Urinary bladder (tissue), 4 donors: Measurements from ENCODE around the gene PGAM2. TPM values are rescaled to one million over a fixed set of nuclear protein-coding genes. Genes with fewer than 3 reads are reported as not detected.

ENCODE experiments used
- DNase-seq: peaks from one replicate; pipeline ENCODE4 v3.0.0-alpha.2; 2015; ENCODE audit errors: extremely low spot score
- H3K27ac ChIP-seq: one replicate; pipeline ENCODE4 v1.5.1; 2013; ENCODE audit warnings: low read depth, mild to moderate bottlenecking, moderate library complexity
- H3K36me3 ChIP-seq: one replicate; pipeline ENCODE4 v1.6.1; 2013; ENCODE audit warnings: mild to moderate bottlenecking, moderate library complexity; ENCODE audit not compliant: insufficient read depth
- H3K4me1 ChIP-seq: one replicate; pipeline ENCODE4 v1.6.1; 2013; ENCODE audit warnings: mild to moderate bottlenecking, moderate library complexity; ENCODE audit not compliant: insufficient read depth
- H3K4me3 ChIP-seq: one replicate; pipeline ENCODE4 v1.5.1; 2013; ENCODE audit warnings: low read depth, low read length
- WGBS: extraction: QIAGEN DNeasy Blood & Tissue Kit; methylation state at CpG from one replicate; pipeline ENCODE4 v1.1.7; 2013; 5-methylcytosine and 5-hydroxymethylcytosine counted together
- polyA plus RNA-seq: library from polyadenylated mRNA; stranded (reverse); fragments of 200-250 nt; gene quantifications from one replicate; pipeline ENCODE4 v1.2.3, GENCODE V29; 2013
- total RNA-seq: library from RNA; depleted of rRNA; stranded (reverse); fragments of >200 nt; gene quantifications from one replicate; pipeline ENCODE4 v1.2.3, GENCODE V29; 2014
- donor health status: healthy with polysubstance abuse.
- donor health status: healthy.

PGAM2 gene
- total and polyA plus RNA-seq, 2 donors = 0.71 to 3.1 TPM

DNA sequence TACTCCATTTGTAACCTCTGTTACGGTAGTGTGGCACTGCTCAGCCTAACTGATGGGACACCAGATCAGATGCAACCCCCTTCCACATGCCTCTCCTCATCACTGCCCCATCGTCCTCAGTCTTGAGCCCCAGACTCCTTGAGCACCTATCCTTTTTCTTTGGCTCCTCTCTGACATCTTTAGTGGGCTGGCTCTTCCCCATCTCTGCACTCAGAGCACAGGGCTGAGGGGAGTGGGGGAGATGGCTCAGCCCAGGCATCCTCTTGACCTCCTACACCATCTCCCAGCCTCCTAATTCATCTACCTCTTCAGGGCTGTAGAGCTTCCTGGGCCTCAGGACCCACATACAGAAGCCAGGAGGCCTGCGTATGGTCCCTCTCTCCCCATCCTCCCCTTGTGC lies 18.4 kb upstream of the PGAM2 start:
- WGBS = 93% methylated on average over 3 of the region's 3 CpGs
- H3K36me3 ChIP-seq = peaks cover 3% of the 10 kb centered on the region
- no peak overlapping the region for H3K27ac ChIP-seq
- H3K4me3 ChIP-seq = no peak overlapping the region
- no peaks in the 10 kb centered on the region for H3K4me1 ChIP-seq
- DNase-seq = no peak

DNA sequence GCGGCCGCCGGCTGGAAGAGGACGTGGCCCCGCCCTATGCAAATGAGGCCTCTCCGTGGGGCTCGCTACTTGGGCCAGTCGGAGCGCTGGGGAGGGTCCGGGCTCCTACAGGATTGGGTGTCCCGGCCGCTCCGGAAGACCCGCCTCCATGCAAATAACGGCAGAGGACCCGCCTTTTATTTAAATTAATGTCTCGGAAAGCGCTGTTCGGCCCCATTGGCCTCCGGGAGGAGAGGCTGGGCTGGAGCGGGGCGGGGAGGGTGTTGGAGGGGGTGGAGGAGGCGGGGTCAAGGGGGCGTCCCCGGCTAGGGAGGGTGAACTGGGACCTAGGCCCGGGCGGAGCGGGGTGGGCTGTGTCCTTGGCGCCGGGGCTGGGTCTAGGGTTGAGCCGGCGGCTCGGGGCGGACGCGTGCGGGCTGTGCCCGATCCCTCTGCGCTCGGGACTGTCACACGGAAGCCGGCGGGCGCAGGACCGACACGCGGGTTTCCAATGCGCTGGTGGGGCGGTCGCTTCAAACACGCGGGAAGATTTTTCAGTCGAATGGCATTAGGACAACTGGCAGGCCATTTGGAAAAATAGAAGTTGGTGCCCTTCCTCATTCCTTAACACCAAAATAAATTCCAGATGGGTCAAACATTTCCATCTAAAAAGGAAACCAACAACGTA lies 17.3 kb upstream of the PGAM2 start:
- peaks cover 3% of the 10 kb centered on the region for H3K36me3 ChIP-seq
- H3K4me1 ChIP-seq = no peaks in the 10 kb centered on the region
- H3K27ac ChIP-seq = peak overlapping the region; percentile 78
- peak; percentile 96 for DNase-seq
- peak overlapping the region; percentile 84 for H3K4me3 ChIP-seq
- under 1% methylated on average over 54 of the region's 54 CpGs for WGBS

DNA sequence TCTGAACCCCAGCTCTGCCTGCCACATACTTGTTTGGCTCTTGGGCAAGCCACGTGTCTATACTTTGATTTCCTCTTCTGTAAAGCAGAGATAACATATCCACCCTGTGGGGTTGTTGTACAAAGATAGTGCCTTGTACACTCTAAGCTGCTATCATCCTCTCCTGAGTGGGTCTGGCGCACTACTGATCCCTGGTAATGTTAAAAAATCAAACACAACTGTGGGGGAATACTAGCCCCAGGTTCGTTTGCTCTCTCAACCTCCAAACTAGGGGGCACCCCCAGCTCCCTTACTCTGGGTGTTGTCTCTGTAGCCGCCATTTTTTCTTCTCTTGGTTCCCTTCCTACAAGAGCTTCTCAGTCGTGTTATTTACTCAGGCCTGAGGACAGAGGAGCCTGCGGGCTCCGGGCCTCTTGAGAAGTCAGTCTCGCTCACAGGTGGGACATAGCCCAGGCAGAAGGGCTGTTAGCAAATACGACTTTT lies 15.9 kb upstream of the PGAM2 start:
- H3K4me1 ChIP-seq = no peaks in the 10 kb centered on the region
- WGBS = 63% methylated on average over 9 of the region's 9 CpGs
- no peak overlapping the region for H3K4me3 ChIP-seq

DNA sequence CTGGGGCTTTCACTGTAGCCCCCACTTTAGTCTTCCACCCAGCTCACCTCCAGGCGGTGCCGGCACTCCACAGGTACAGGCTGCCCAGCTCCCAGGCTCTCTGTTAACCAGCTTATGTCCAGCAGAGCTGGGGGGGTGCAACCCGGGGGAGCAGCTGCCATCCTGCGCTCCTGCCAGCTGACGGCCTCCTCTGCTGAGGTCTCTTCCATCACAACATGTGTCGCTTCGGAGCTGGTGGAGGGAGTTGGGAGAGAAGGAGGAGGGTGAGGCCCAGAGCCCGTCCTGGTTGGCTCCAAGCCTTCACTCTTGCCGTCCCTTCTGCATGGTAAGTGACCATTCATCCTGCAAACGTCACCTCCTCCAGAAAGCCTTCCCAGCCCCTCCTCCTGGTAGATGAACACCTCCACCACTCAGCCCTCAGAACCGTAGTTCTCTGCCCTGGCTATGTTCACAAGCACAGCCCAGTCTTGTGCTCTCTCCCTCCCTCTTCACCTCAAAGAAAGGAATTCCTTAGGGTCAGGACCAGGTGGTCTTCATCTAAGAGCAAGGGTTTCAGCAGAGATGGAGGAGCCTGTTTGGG lies 15.4 kb upstream of the PGAM2 start:
- H3K4me3 ChIP-seq = no peak overlapping the region
- H3K36me3 ChIP-seq = peaks cover 3% of the 10 kb centered on the region
- no peak for DNase-seq
- no peaks in the 10 kb centered on the region for H3K4me1 ChIP-seq
- no peak overlapping the region for H3K27ac ChIP-seq
- WGBS = 83% methylated on average over 11 of the region's 11 CpGs

More for the DNA sequence above, 15.9 kb upstream of the PGAM2 start:
- Histone ChIP-seq H3K36me3 (peaks cover 3% of the 10 kb centered on the region), H3K27ac (no peak overlapping the region)
- DNase-seq = no peak

DNA sequence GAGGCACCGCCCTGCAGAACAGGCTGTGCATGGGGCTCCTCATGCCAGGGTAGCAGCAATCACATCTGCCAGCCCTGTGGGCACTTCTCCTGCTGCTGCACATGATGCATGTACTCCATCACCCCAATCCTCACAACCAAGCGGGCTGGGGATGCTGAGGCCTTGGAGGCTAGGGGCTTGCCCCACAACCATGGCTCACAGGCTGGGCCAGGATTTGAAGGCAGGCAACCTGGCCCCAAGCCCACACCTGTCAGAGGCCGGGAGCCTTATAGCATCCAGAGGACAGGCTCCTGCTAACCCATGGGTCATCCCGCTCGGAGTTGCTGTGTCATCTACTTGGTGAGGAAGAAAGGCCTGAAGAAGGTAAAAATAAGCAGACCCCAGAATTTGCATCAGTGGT lies 14.8 kb upstream of the PGAM2 start:
- 90% methylated on average over 5 of the region's 5 CpGs for WGBS
- Histone ChIP-seq H3K27ac (no peak overlapping the region), H3K4me1 (no peaks in the 10 kb centered on the region), H3K4me3 (no peak overlapping the region), H3K36me3 (peaks cover 3% of the 10 kb centered on the region)
- DNase-seq = no peak

DNA sequence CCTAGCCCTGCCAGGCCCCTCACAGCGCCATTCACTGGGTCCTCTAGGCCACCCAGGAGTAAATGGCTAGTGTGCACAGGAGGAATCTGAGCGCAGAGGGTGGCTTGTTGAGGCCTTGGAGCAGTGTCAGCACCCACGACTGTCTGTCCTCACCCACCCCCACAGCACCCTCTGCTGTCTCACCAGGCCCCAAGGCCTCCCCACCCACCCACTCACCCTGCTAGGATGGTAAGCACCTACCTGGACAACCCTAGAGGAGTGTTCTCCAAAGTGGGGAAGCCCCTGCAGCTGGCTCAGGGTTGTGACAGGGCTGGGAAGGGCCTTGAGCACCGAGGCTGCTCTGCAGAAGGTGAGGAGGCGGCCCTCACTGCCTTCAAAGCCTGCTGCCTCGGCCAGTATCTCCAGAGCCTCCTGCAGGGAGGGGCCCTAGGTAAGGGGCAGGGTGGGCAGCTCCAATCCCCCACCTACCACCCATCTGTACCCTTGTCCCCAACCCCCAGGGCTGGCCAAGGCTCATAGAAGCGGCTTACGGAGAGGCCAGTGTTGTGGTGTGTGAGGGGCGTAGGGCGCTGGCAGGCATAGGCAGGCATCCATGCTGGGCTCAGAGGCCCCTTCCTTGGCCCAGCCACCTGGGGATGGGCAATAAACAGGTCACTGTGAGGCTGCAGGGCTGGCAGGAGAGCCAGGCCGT lies 14.1 kb upstream of the PGAM2 start:
- Histone ChIP-seq H3K4me3 (no peak overlapping the region), H3K27ac (no peak overlapping the region), H3K4me1 (no peaks in the 10 kb centered on the region), H3K36me3 (peaks cover 3% of the 10 kb centered on the region)
- WGBS = 85% methylated on average over 11 of the region's 11 CpGs
- no peak for DNase-seq

DNA sequence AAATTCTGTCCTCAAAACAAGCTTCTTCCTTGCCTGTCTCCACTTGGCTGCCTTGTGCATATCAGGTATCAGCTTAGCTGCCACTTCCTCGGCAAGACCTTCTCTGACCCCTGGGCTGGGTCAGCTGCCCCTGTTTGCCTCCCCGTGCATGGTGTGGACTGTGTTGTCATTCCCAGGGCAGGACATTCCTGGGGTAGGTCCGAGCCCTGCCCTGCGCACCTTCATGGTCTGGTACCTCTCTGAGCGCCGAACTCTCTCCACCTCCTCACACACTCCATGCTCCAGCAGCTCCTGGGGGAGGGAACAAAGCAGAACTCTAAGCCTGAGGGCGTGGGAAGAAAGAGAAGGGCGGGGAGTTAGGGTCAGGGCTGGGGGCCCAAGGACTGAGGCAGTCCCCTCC lies 13.2 kb upstream of the PGAM2 start:
- Histone ChIP-seq H3K36me3 (peaks cover 3% of the 10 kb centered on the region), H3K27ac (no peak overlapping the region), H3K4me3 (no peak overlapping the region), H3K4me1 (no peaks in the 10 kb centered on the region)
- DNase-seq = no peak
- 82% methylated on average over 8 of the region's 8 CpGs for WGBS

DNA sequence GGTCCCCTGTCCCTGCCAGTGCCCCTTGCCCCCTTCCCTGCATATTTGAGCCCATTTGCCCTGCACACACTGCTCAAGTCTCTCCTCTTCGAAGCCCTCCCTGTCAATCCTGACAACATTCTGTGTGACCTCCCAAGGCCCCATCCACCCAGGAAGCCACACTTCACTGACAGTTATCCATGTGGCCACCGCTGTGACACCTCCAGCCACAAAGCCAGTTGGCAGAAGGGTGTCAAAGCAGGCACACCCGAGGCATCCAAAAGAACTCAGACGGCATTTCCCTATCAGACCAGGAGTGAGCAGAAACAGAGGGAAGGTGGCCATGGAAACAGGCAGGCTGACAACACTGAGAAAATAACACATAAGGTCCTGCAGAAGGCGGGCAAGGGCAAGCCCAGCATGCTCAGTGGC lies 12.3 kb upstream of the PGAM2 start:
- no peak overlapping the region for H3K27ac ChIP-seq
- 72% methylated on average over 5 of the region's 5 CpGs for WGBS

DNA sequence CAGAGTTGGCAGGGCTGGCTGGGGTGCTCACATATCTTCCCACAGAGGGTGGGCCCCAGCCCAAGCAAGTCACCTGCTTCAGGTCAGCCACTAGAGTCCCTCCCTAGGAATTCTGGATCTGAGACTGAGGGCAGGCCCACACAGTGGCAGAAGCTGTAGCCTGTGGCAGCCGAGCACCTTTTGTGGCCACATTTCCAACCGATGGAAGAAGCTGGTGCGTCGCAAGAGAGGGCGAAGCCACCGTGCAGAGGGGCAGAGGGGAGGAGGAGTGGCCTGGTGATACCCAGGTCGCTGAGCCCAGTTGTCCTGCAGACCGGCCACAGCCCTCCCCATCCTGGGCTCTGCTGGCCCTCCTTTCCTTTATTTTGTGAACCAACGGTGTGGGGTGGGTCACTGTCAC lies 11.7 kb upstream of the PGAM2 start:
- 88% methylated on average over 9 of the region's 9 CpGs for WGBS
- no peak overlapping the region for H3K4me3 ChIP-seq
- no peaks in the 10 kb centered on the region for H3K4me1 ChIP-seq
- no peak overlapping the region for H3K27ac ChIP-seq
- peaks cover 3% of the 10 kb centered on the region for H3K36me3 ChIP-seq
- DNase-seq = no peak

More for the DNA sequence above, 12.3 kb upstream of the PGAM2 start:
- no peak for DNase-seq
- Histone ChIP-seq H3K4me3 (no peak overlapping the region), H3K4me1 (no peaks in the 10 kb centered on the region), H3K36me3 (peaks cover 3% of the 10 kb centered on the region)

DNA sequence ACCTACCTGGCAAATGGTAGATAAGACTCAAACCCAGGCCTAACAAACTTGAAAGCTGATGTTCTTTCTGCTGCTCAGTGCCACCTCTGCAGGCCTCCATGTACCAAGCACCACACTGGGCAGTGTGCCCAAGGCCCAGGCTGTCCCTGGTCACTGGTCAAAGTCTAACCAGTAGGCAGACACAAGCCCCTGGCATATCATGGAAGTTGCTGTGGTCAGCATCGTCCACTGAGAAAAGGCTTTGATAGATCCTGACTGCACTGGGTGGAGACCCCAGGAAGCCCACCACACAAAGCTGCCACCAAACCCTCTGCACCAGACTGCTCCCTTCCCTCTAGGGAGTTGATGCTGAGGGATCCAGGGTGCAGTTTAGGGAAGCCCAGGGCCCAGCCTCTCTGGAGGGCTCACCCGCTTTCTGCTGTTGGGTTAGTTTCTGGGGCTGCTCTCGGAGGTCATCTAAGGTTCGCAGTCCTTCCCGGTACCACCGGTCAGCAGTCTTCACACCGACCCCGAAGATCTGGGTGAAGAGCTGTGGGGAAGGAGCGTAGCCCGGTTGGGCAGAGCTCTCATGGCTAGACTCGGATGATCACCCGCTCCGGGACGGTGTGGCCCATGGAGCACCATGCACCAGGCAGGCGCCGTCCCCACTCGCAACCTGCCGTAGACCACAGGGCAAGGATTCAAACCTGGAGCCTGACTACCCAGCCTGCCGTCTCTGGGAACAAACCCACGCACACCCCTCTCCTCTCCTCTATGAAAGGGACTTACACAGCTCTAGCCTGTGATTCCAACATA lies 10.9 kb upstream of the PGAM2 start:
- WGBS = 95% methylated on average over 20 of the region's 20 CpGs
- DNase-seq = no peak
- H3K36me3 ChIP-seq = peaks cover 3% of the 10 kb centered on the region

DNA sequence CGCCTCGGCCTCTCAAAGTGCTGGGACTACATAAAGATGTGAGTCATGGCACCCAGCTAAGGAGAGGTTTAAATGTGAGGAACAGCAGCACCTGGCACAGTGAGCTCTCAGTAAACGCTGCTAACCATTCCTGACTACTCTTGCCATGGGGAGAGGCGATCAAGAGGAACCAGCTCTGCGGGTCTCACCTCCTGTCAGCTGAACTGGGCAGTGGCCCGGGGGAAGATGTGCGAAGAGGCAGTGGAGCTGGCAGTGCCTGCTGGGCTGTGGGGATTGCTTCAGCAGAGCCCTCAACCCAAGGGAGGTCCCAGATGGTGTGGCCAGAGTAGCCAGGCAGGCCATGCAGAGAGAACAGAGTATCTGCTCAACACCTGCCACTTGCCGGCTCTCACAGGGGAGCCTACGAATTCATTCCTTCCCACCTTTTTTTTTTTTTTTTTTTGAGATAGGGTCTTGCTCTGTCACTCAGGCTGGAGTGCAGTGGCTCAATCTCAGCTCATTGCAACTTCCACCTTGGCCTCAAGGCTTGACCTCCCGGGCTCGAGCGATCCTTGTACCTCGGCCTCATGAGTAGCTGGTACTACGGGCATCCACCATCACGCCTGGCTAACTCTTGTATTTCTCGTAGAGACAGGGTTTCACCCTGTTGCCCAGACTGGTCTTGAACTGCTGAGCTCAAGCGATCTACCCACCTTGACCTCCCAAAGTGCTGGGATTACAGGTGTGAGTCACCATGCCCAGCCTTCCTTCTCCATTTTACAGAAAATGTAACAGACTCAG lies 10.1 kb upstream of the PGAM2 start:
- H3K4me1 ChIP-seq = no peaks in the 10 kb centered on the region
- H3K4me3 ChIP-seq = no peak overlapping the region
- no peak for DNase-seq
- WGBS = 90% methylated on average over 17 of the region's 17 CpGs
- no peak overlapping the region for H3K27ac ChIP-seq
- peaks cover under 1% of the 10 kb centered on the region for H3K36me3 ChIP-seq

More for the DNA sequence above, 10.9 kb upstream of the PGAM2 start:
- Histone ChIP-seq H3K27ac (no peak overlapping the region), H3K4me3 (no peak overlapping the region), H3K4me1 (no peaks in the 10 kb centered on the region)

DNA sequence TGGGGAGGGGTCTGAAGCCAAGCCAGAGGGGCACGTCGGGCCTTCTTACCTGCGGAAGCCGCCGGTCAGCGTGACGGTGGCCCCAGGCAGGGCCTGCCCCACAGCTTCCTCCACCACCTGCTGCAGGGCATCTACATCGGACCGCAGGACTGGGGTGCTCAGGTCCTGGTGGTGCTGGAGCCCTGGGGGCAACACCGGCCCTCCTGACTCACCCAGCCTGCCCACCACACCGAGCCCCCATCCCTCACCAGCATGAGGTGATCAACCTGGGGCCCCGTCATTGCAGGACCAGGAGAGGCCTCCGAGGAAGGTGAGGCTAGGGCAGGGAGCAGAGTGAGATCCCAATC lies 9.0 kb upstream of the PGAM2 start:
- no peak for DNase-seq
- H3K4me3 ChIP-seq = no peak overlapping the region
- WGBS = 88% methylated on average over 13 of the region's 13 CpGs
- no peaks in the 10 kb centered on the region for H3K4me1 ChIP-seq
- peak overlapping the region; percentile 11 for H3K27ac ChIP-seq
- H3K36me3 ChIP-seq = no peaks in the 10 kb centered on the region
